ENCODE measurements around the gene ANKRD44. TPM values are rescaled to one million over a fixed set of nuclear protein-coding genes. Genes with fewer than 3 reads are reported as not detected.

ANKRD44 gene
- total and polyA plus RNA-seq, 2 of the 8 experiments (the other 6 are each of a cell fraction or from before 2014, with no cell fraction given): 1.2 to 1.3 TPM

- Histone ChIP-seq H3K36me3 (ENCODE audit: control insufficient read depth in 2 of 4, insufficient read depth in 4 of 4, low read length in 3 of 4) (no peaks in the 10 kb centered on the region), H3K4ac (replicated peaks; ENCODE audit: insufficient read length, low read depth, low read length) (no peak overlapping the region), H3K9me3 (ENCODE audit: insufficient read depth in 2 of 2, low read depth in 1 of 2, low read length in 1 of 2) (no peaks in the 10 kb centered on the region), H3K4me3 (ENCODE audit: extremely low read depth in 1 of 4, insufficient read depth in 2 of 4, low read depth in 3 of 4, low read length in 4 of 4) (no peak overlapping the region), H2AFZ (ENCODE audit: low read length) (no peak overlapping the region), H3K18ac (ENCODE audit: extremely low read depth, low read length) (no peak overlapping the region), H3K23me2 (ENCODE audit: low read depth, low read length) (no peaks in the 10 kb centered on the region), H2BK12ac (ENCODE audit: low read depth, low read length) (no peak overlapping the region), H4K91ac (replicated peaks; ENCODE audit: insufficient read length, low read length) (no peak overlapping the region), H3K14ac (ENCODE audit: insufficient read length) (no peak overlapping the region), H4K8ac (ENCODE audit: extremely low read depth, insufficient read depth, low read length) (no peak overlapping the region), H3K27me3 (replicated peaks in 1 of 4; ENCODE audit: control insufficient read depth in 3 of 4, extremely low read depth in 1 of 4, insufficient read depth in 3 of 4, low read length in 3 of 4) (no peaks in the 10 kb centered on the region), H3K9ac (replicated peaks in 1 of 4; ENCODE audit: extremely low read depth in 1 of 4, low read depth in 3 of 4, low read length in 3 of 4) (no peak overlapping the region), H2AK5ac (ENCODE audit: low read depth, low read length) (no peak overlapping the region), H3K79me2 (ENCODE audit: control insufficient read depth in 1 of 2, insufficient read depth in 2 of 2, low read length in 2 of 2) (no peaks in the 10 kb centered on the region), H2BK15ac (ENCODE audit: low read length) (no peak overlapping the region), H4K20me1 (replicated peaks in 1 of 2; ENCODE audit: control insufficient read depth in 1 of 2, insufficient read depth in 2 of 2, low read length in 2 of 2) (no peaks in the 10 kb centered on the region), H3K4me2 (ENCODE audit: insufficient read depth in 1 of 2, low read depth in 2 of 2, low read length in 2 of 2) (no peak overlapping the region), H2BK120ac (replicated peaks; ENCODE audit: low read depth, low read length) (no peak overlapping the region), H3K23ac (ENCODE audit: insufficient read length) (no peak overlapping the region), H3K79me1 (ENCODE audit: low read depth, low read length) (no peaks in the 10 kb centered on the region), H2BK20ac (ENCODE audit: low read length) (no peak overlapping the region), H3K27ac (ENCODE audit: low read depth, low read length) (no peak overlapping the region), H3K4me1 (replicated peaks in 1 of 4; ENCODE audit: control insufficient read depth in 3 of 4, insufficient read depth in 4 of 4, low read length in 3 of 4) (peaks cover 2 to 12% (median 7%) of the 10 kb centered on the region in 4 experiments; a peak in 3 of 7 replicates), H2BK5ac (ENCODE audit: low read depth, low read length) (no peak overlapping the region), H3K56ac (replicated peaks; ENCODE audit: insufficient read length, low read depth, low read length) (no peak overlapping the region), H4K5ac (ENCODE audit: insufficient read length, low read depth, low read length) (no peak overlapping the region)
- no peak for DNase-seq (ENCODE audit: low read depth in 1 of 2, low spot score in 2 of 2)
- no peak for TF ChIP-seq POLR2AphosphoS5 (IDR thresholded peaks at IDR 0.05; ENCODE audit: low read depth, low read length)
- TF ChIP-seq ATF2 (IDR thresholded peaks at IDR 0.05; ENCODE audit: low read length): no peak
- TF ChIP-seq POLR2A (IDR thresholded peaks at IDR 0.05; ENCODE audit: control extremely low read depth in 1 of 2, low read depth in 2 of 2, low read length in 2 of 2): no peak
- FAIRE-seq: no peak
- ChIA-PET POLR2A (ENCODE audit: partially characterized antibody) (no interaction called here), CTCF (ENCODE audit: partially characterized antibody) (interaction anchor here (0.7 to 1.9 kb wide), 3 partner anchors 14 to 56 kb away, joined by 3 to 6 read pairs (median 3); no protein-coding TSS in a partner anchor)
- WGBS, 2 experiments (ENCODE audit: extremely low coverage in 1 of 2, insufficient coverage in 1 of 2, insufficient read length in 1 of 2, insufficient replicate concordance in 2 of 2, low coverage in 1 of 2, low lambda C conversion rate in 2 of 2, missing lambda C conversion rate in 1 of 2): 54% methylated on average over 6 of the region's 6 CpGs; no CpG with 5 or more reads in 1 of the 2 experiments
Measured at GRCh38 chr2:196956069-196956468, 354.5 kb downstream of the ANKRD44 start.

Measured in H1 (cell line).